NCI-H510A (cell line): Measurements from ENCODE around the gene PSMF1.

Experiments used
- DNase-seq: peaks from one replicate; lab custom pipeline; 2025; lab: John Stamatoyannopoulos, UW

Gene PSMF1

DNA sequence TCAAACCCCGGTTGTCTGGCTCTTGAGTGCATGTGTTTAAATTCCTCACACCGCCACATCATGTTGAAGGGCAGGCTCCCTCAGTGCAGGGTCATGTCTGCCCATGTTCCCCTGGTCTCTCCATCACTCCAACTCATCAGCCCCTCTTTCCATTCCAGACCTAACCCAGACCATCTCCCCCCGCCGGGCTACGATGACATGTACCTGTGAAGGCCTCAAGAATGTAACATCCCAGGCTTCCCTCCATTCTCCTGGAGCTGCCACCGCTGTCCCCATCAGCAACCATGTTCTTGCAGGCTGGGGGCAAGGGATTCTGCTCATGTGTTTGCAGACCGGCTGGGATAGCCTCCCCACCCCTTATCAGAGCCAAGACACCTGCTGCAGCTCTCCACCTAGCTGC lies 46.5 kb downstream of the PSMF1 start:
- no peak for DNase-seq

- no peak for DNase-seq
These were observed 47.1 kb downstream of the PSMF1 start for GRCh38 chr20:1165521-1165920.

- DNase-seq = no peak
These were observed 47.5 kb downstream of the PSMF1 start for GRCh38 chr20:1165941-1166340.

GRCh38 chr20:1166948-1167720 lies 48.7 kb downstream of the PSMF1 start:
- no peak for DNase-seq

GRCh38 chr20:1169224-1169623 lies 50.8 kb downstream of the PSMF1 start:
- no peak for DNase-seq

- no peak for DNase-seq
These were observed 53.2 kb downstream of the PSMF1 start for GRCh38 chr20:1171461-1172093.

- no peak for DNase-seq
These were observed 55.3 kb downstream of the PSMF1 start for GRCh38 chr20:1173698-1174097.

- DNase-seq = no peak
These were observed 56.4 kb downstream of the PSMF1 start for GRCh38 chr20:1174787-1175186.

DNA sequence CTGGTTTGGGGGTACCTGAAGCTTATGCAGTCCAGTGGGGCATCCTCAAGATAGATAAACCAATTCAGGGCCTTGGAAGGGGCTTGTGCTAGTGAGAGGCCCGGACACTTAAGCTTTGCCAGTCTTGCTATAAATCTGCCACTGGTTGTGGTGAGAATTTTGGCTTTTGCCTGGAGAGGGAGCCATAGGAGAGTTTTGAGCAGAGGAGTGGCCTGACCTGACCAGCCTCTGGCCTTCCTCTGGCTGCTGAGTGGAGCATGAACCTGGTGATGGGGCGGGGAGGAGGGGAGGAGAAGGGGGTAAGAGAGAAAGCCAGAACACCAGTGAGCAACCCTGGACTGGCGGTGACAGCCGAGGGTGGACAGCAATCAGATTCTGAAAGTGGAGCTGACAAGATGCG lies 59.3 kb downstream of the PSMF1 start:
- DNase-seq = no peak

DNA sequence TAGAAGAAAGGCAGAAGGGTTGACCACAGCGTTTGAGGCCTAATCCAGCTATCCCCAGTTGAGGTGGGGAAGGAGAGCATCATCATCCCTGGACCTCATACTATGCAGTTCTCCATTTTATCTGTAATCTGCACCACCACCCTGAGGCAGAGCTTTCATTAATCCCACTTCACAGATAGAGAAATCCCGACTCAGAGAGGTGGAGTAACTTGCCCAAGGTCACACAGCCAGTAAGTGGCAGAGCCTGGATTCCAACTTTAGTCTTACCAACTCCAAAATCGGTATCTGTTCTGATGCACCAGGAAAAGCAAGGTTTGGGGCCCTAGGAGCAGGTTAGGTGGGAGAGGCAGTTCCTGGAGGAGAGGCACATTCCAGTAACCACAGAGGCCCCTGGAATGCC lies 59.7 kb downstream of the PSMF1 start:
- DNase-seq = no peak

GRCh38 chr20:1178623-1179022 lies 60.2 kb downstream of the PSMF1 start:
- DNase-seq = no peak

- no peak for DNase-seq
These were observed 62.5 kb downstream of the PSMF1 start for GRCh38 chr20:1180949-1181348.

DNA sequence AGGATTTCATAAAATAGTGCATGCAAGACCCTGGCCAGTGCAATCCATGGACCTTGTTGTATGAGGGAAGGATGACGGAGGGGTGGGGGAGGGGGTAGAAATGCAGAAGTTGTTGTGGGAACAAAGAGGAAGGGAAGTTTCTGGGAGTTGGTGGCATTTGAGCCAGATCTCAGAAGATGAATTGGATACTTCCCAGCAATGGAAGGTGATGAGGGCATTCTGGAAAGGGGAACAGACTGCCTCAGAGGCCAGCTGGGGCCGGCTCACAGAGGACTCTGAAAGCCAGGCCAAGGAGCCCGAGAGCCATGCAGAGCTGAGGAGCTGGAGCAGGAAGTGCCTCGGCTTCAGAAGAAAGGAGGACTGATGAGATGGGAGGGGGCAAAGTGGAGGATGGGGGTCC lies 63.7 kb downstream of the PSMF1 start:
- no peak for DNase-seq

DNA sequence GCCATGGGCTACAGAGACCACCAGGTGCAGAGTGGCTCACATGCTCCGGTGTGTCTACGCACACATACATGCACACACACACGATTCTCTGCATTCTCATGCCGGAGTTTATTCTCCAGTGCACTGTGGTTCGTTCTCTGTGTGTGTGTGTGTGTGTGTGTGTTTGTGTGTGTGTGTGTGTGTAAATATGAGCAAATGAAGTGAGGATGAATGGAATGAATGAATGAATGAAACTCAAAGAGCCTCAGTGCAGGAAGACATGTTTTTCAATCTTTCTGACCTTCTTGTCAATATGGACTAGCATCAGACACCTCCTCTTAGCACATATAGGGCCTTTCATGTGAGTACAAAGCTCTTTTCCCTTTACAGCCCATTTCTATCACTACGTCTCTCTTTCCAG lies 64.8 kb downstream of the PSMF1 start:
- DNase-seq = no peak

GRCh38 chr20:1184260-1184637 lies 65.8 kb downstream of the PSMF1 start:
- DNase-seq = no peak

GRCh38 chr20:1184638-1185315 lies 66.4 kb downstream of the PSMF1 start, which contains the start of gene TMEM74B:
TMEM74B (minus strand) TSS chr20:1184981; CDS start chr20:1183801, 1,180 bp downstream.
- no peak for DNase-seq

- peak; percentile 16 for DNase-seq
These were observed 66.9 kb downstream of the PSMF1 start for GRCh38 chr20:1185316-1185741.

DNA sequence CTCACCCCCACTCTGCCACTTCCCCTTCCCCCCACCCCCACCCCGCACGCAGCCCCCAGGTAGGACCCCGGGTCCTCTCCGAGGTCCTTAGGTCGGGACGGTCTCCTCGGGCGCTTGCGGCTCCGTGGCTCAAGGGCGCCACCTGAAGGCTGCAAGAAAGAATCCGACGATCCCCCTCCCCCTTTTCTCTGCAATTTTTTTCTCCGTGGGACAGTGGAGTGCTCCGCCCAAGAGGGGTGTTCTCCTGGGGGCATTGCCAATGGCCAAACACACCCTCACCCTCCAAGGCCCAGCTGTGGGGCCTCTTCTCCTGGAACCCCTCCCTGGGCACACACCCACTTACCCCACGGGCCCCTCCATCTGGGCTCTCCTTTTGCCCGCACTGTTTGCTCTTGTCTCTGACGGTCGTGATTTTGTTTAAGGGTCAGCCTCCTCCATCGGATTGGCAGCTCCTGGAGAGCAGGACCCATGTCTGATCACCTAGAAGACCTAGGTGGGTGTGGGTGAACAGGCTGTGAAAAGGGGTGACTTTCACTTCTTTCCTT lies 67.5 kb downstream of the PSMF1 start:
- peak; percentile 52 for DNase-seq

- DNase-seq = no peak
These were observed 68.1 kb downstream of the PSMF1 start for GRCh38 chr20:1186367-1186991.

- no peak for DNase-seq
These were observed 69.3 kb downstream of the PSMF1 start for GRCh38 chr20:1187605-1188171.

- no peak for DNase-seq
These were observed 69.9 kb downstream of the PSMF1 start for GRCh38 chr20:1188347-1188746.

DNA sequence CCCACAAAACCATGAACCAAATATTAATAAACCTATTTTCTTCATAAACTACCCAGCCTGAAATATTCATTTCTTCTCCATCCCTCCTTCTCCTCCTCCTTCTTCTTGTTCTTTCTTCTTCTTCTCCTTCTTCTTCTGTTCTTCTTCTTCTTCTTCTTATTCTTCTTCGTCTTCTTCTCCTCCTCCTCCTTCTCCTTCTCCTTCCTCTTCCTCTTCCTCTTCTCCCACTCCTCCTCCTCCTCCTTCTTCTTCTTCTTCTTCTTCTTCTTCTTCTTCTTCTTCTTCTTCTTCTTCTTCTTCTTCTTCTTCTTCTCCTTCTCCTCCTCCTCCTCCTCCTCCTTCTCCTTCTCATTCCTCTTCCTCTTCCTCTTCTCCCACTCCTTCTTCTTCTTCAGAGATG lies 71.4 kb downstream of the PSMF1 start:
- no peak for DNase-seq
